Measurements from ENCODE around the gene ERBB3.

Gene ERBB3

DNA sequence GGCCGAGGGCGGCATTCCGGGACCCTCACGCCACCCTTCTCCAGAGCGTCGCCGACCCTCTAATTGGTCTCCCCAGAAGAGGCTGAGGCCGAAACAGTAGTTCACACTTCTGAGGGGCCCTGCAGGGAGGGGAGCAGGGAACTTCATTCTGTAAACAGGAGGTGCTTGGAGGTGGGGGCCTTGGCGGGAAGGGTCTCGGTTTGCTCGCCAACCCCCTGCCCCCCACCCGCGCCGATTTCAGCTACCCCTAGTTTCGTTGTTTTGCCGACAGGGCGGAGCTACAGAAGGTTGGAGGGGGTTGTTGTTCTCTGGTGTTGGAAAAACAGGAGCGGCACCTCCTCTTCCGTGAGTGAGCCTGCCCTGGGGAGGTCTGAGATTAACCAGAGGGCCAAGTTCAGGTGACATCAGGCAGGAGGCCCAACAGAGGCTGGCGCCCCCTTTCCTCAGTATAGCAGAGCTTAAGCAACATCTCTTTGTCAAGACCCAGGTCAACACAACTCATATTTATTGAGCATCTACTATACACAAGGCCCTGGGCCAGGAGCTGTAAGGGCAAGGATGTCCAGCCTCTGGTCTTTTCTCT, 682 bp downstream of the ERBB3 start:
- no peak for DNase-seq

GRCh38 chr12:56081393-56082347, 1.7 kb downstream of the ERBB3 start:
- DNase-seq: no peak

GRCh38 chr12:56082382-56082781, 2.4 kb downstream of the ERBB3 start:
- DNase-seq: no peak

DNA sequence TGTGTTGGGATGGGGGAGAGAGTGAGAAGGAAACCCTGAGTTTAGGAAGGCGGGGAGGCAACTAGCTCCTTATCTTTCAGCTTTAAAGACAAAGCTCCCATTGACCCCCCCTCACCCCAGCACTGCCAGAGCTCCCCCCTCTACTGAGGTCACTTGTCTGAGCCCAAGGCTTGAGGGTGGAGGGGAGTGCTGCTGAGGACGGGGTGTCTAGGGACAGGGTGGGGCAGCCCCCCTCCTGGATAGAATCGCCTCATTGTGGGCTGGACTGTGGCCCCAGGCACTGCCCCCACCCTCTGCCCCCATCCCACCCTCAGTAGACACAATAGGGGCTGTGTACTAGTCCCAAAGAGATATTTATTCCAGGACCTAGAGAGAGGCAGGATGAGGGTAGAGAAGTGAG, 3.0 kb downstream of the ERBB3 start:
- DNase-seq: no peak

GRCh38 chr12:56084958-56085543, 5.1 kb downstream of the ERBB3 start:
- no peak for DNase-seq

GRCh38 chr12:56086096-56086495, 6.1 kb downstream of the ERBB3 start:
- DNase-seq: no peak

- no peak for DNase-seq
Measured at GRCh38 chr12:56086608-56087007, 6.6 kb downstream of the ERBB3 start.

DNA sequence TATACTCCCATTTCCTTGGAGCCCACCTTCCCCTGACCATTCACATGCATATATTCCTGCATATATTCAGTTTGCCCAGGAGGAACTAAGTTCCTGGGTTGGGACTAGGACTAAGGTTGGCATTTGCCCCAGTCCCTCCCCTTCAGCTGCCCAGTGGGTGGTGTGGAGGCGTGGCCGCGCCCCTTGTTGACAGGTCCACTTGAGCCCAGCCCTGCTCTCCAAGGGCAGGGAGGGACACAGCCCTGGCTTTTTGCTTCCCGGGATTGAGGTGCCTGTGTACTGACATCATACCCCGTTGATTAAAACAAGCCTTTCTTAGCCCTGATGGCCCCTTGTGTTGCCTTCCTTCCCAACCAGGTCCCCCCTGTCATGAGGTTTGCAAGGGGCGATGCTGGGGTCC, 7.3 kb downstream of the ERBB3 start:
- no peak for DNase-seq

DNA sequence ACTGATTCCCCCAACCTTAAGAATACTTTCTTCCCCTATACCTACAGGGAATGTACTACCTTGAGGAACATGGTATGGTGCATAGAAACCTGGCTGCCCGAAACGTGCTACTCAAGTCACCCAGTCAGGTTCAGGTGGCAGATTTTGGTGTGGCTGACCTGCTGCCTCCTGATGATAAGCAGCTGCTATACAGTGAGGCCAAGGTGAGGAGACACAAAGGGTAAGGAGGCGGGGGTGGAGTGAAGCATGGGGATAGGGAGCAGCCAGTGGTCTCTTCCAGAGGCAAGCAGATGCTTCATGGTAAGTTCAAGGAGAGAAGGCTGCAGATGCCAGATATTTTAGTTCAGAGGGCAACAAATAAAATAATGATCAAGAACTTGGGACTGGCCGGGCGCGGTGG, 17.8 kb downstream of the ERBB3 start:
- no peak for DNase-seq

GRCh38 chr12:56098592-56098991, 18.6 kb downstream of the ERBB3 start:
- DNase-seq: no peak

DNA sequence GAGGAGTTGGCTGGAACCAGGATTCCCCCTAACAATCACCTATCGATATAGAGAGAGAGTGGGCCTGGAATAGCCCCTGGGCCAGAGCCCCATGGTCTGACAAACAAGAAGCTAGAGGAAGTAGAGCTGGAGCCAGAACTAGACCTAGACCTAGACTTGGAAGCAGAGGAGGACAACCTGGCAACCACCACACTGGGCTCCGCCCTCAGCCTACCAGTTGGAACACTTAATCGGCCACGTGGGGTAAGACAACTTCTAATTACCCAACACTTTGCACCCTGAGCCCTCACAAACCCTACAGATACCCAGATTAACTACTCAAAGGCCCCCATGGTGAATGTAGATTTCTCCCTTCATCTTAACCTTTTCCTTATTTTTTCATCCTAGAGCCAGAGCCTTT, 19.8 kb downstream of the ERBB3 start:
- DNase-seq: no peak

- no peak for DNase-seq
Measured at GRCh38 chr12:56101045-56101444, 21.1 kb downstream of the ERBB3 start.

DNA sequence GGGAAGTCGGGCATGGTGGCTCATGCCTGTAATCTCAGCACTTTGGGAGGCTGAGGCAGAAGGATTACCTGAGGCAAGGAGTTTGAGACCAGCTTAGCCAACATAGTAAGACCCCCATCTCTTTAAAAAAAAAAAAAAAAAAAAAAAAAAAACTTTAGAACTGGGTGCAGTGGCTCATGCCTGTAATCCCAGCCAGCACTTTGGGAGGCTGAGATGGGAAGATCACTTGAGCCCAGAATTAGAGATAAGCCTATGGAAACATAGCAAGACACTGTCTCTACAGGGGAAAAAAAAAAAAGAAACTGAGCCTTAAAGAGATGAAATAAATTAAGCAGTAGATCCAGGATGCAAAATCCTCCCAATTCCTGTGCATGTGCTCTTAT, 22.7 kb downstream of the ERBB3 start:
- DNase-seq: no peak

- DNase-seq: no peak
Measured at GRCh38 chr12:56103066-56103711, 23.2 kb downstream of the ERBB3 start.

DNA sequence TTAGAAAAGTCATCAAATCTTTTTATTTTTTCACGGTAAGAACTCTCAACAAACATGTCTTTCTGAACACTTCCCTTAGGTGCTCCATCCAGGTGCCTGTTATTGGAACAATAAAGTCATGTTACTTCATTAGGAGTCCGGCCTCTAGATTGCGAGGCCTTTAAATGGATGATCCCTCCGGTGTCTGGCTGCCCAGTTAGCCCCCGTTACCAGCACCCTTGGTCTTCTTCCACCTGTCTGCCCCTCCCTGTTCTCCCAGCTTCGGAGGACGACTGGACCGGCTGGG, 23.8 kb downstream of the ERBB3 start:
- DNase-seq: no peak

- peak; percentile 96 to 97 for DNase-seq
Measured at GRCh38 chr12:56104109-56104814, 24.3 kb downstream of the ERBB3 start, which contains the start of gene PA2G4. Gene PA2G4, plus strand, starts transcription at chr12:56104559. Its CDS starts 179 bp downstream, at chr12:56104738.

GRCh38 chr12:56104815-56105608, 25.0 kb downstream of the ERBB3 start:
- DNase-seq: peak; percentile 16 to 41

- no peak for DNase-seq
Measured at GRCh38 chr12:56105609-56105902, 25.6 kb downstream of the ERBB3 start.

DNA sequence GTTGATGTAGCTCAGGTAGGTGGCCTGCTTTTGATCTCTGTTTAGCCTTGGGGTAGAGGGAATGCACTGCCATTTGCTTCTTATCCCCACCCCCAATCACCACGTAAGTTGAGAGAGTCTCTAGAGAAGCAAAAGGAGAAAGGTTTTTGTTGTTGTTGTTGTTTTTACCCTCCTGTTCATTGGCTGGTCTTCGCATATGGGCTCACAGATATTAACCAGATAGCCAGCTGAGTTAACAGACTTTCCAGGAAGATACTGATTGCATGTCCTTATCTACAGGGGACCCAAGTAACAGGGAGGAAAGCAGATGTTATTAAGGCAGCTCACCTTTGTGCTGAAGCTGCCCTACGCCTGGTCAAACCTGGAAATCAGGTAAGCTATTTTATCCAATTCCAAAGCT, 27.3 kb downstream of the ERBB3 start:
- DNase-seq: no peak

GRCh38 chr12:56110571-56110970, 30.6 kb downstream of the ERBB3 start:
- DNase-seq: no peak

DNA sequence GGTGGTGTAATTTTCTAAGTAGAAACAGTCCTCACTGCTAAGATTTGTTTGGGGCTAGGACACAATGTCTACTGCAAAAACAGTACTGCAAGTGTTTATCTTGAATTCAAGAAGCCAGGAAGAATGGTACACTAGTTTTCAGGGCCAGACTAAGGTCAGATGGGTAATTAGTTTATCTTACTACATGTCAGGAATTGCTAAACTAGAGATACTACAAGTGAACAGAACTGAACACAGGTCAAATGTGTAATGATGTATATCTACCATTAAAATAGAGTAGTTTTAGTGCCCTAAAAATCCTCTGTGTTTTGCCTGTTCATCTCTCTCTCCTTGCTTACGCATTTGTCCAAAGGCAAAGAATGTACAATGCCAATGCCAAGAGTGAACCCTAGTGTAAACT, 34.1 kb downstream of the ERBB3 start:
- DNase-seq: no peak

GRCh38 chr12:56115329-56115728, 35.4 kb downstream of the ERBB3 start:
- no peak for DNase-seq
